WTC11 (cell line): ENCODE results near the gene VPREB3. TPM values are rescaled to one million over a fixed set of nuclear protein-coding genes. Genes with fewer than 3 reads are reported as not detected.
A peak's percentile ranks its signal among the peaks of the same experiment; 100 is the strongest.

Source experiments
- ATAC-seq: fragments of 200-7000 bp; cut with Tn5 transposase; 2 replicates; pipeline ENCODE4 v1.10.0; 2021; ENCODE audit warnings: mild to moderate bottlenecking, moderate library complexity
- CTCF ChIA-PET: fragments of 300-600 bp; sonication (Branson Sonifier 250); formaldehyde crosslinking; loops from one replicate; lab custom pipeline; 2021; ENCODE audit warnings: antibody characterized with exemption; lab: Charles Lee
- POLR2A ChIA-PET: fragments of 350-600 bp; sonication (Branson Sonifier 250); formaldehyde crosslinking; loops from one replicate; lab custom pipeline; 2021; ENCODE audit warnings: antibody characterized with exemption; lab: Charles Lee
- DNase-seq: peaks from one replicate; pipeline ENCODE4 v3.0.0; 2021; ENCODE audit warnings: low spot score
- H3K27ac Mint-ChIP-seq: 2 replicates; pipeline ENCODE4 v1.8.0; 2021; ENCODE audit warnings: mixed read lengths
- H3K27me3 Mint-ChIP-seq: 2 replicates; pipeline ENCODE4 v1.8.0; 2021; ENCODE audit warnings: low read depth, mild to moderate bottlenecking, moderate library complexity, mixed read lengths
- H3K36me3 Mint-ChIP-seq: 2 replicates; pipeline ENCODE4 v1.8.0; 2021; ENCODE audit warnings: mixed read lengths
- H3K4me1 Mint-ChIP-seq: 2 replicates; pipeline ENCODE4 v1.8.0; 2022; ENCODE audit warnings: mixed read lengths
- H3K4me3 Mint-ChIP-seq: 2 replicates; pipeline ENCODE4 v1.8.0; 2021; ENCODE audit warnings: mild to moderate bottlenecking, moderate library complexity, mixed read lengths
- H3K9me3 Mint-ChIP-seq: 2 replicates; pipeline ENCODE4 v1.8.0; 2021; ENCODE audit warnings: mixed read lengths
- ATF3 ChIP-seq: sonication (generic); formaldehyde crosslinking; conservative IDR thresholded peaks from 2 replicates; pipeline ENCODE4 v1.8.1; 2022; ENCODE audit warnings: mild to moderate bottlenecking, missing genetic modification reagents
- CREM ChIP-seq: sonication (generic); formaldehyde crosslinking; IDR thresholded peaks from 2 replicates; pipeline ENCODE4 v1.8.1; 2022; ENCODE audit warnings: mild to moderate bottlenecking, missing genetic modification reagents, moderate library complexity
- EMX1 ChIP-seq: fragments of 250-450 bp; sonication (Bioruptor Pico); IDR thresholded peaks from 2 replicates; pipeline ENCODE4 v1.8.0; 2021; ENCODE audit warnings: mild to moderate bottlenecking
- ESRRA ChIP-seq: sonication (generic); formaldehyde crosslinking; IDR thresholded peaks from 2 replicates; pipeline ENCODE4 v1.8.1; 2022; ENCODE audit warnings: mild to moderate bottlenecking, missing genetic modification reagents, borderline replicate concordance
- FOXJ3 ChIP-seq: sonication (generic); formaldehyde crosslinking; IDR thresholded peaks from 2 replicates; pipeline ENCODE4 v1.9.0; 2021; ENCODE audit warnings: missing genetic modification reagents, mild to moderate bottlenecking, borderline replicate concordance
- FOXP4 ChIP-seq: sonication (generic); formaldehyde crosslinking; IDR thresholded peaks from 2 replicates; pipeline ENCODE4 v1.8.0; 2022; ENCODE audit warnings: mild to moderate bottlenecking, missing genetic modification reagents
- GABPB1 ChIP-seq: sonication (generic); formaldehyde crosslinking; IDR thresholded peaks from 2 replicates; pipeline ENCODE4 v1.8.1; 2023; ENCODE audit warnings: mild to moderate bottlenecking, missing genetic modification reagents
- HMGXB4 ChIP-seq: sonication (generic); formaldehyde crosslinking; IDR thresholded peaks from 2 replicates; pipeline ENCODE4 v1.8.1; 2023; ENCODE audit warnings: mild to moderate bottlenecking, moderate library complexity, missing genetic modification reagents
- JUN ChIP-seq: sonication (generic); formaldehyde crosslinking; IDR thresholded peaks from 2 replicates; pipeline ENCODE4 v1.8.0; 2023; ENCODE audit warnings: mild to moderate bottlenecking, missing genetic modification reagents
- KAT7 ChIP-seq: sonication (generic); formaldehyde crosslinking; IDR thresholded peaks from 2 replicates; pipeline ENCODE4 v1.8.1; 2023; ENCODE audit warnings: missing genetic modification reagents, mild to moderate bottlenecking, borderline replicate concordance
- MYBL2 ChIP-seq: sonication (generic); formaldehyde crosslinking; IDR thresholded peaks from 2 replicates; pipeline ENCODE4 v1.8.1; 2023; ENCODE audit warnings: mild to moderate bottlenecking, moderate library complexity, missing genetic modification reagents
- NFE2L1 ChIP-seq: sonication (generic); formaldehyde crosslinking; IDR thresholded peaks from 2 replicates; pipeline ENCODE4 v1.8.1; 2023; ENCODE audit warnings: missing genetic modification reagents
- NR1H2 ChIP-seq: sonication (generic); formaldehyde crosslinking; IDR thresholded peaks from 2 replicates; pipeline ENCODE4 v1.9.0; 2021; ENCODE audit warnings: mild to moderate bottlenecking, moderate library complexity, missing genetic modification reagents
- NR2C2 ChIP-seq: sonication (generic); formaldehyde crosslinking; IDR thresholded peaks from 2 replicates; pipeline ENCODE4 v1.8.0; 2022; ENCODE audit warnings: mild to moderate bottlenecking, missing genetic modification reagents
- PRRX2 ChIP-seq: fragments of 250-450 bp; sonication (Bioruptor Pico); IDR thresholded peaks from 2 replicates; pipeline ENCODE4 v1.8.0; 2021; ENCODE audit warnings: mild to moderate bottlenecking
- RELA ChIP-seq: sonication (generic); formaldehyde crosslinking; IDR thresholded peaks from 2 replicates; pipeline ENCODE4 v1.8.1; 2022; ENCODE audit warnings: missing genetic modification reagents, mild to moderate bottlenecking, borderline replicate concordance
- SP1 ChIP-seq: sonication (generic); formaldehyde crosslinking; conservative IDR thresholded peaks from 2 replicates; pipeline ENCODE4 v1.8.1; 2022; ENCODE audit warnings: missing genetic modification reagents
- TCF7 ChIP-seq: sonication (generic); formaldehyde crosslinking; IDR thresholded peaks from 2 replicates; pipeline ENCODE4 v1.8.0; 2022; ENCODE audit warnings: mild to moderate bottlenecking, low read depth, missing genetic modification reagents, moderate library complexity
- ZNF219 ChIP-seq: sonication (generic); formaldehyde crosslinking; IDR thresholded peaks from 2 replicates; pipeline ENCODE4 v1.8.0; 2023; ENCODE audit warnings: missing genetic modification reagents, mild to moderate bottlenecking, borderline replicate concordance
- ZNF232 ChIP-seq: sonication (generic); formaldehyde crosslinking; IDR thresholded peaks from 2 replicates; pipeline ENCODE4 v1.8.0; 2022; ENCODE audit warnings: mild to moderate bottlenecking, missing genetic modification reagents
- ZNF512 ChIP-seq: sonication (generic); formaldehyde crosslinking; IDR thresholded peaks from 2 replicates; pipeline ENCODE4 v1.8.1; 2022; ENCODE audit warnings: missing genetic modification reagents, borderline replicate concordance
- total RNA-seq: library from RNA; stranded (reverse); gene quantifications from 3 replicates; pipeline ENCODE4 v1.2.3, GENCODE V29; 2021
- TF ChIP-seq, protein P1 (sequence below): sonication (generic); formaldehyde crosslinking; IDR thresholded peaks from 2 replicates; pipeline ENCODE4 v1.8.1; 2022; ENCODE audit warnings: mild to moderate bottlenecking, moderate library complexity, missing genetic modification reagents
- TF ChIP-seq, protein P2 (sequence below): sonication (generic); formaldehyde crosslinking; IDR thresholded peaks from 2 replicates; pipeline ENCODE4 v1.8.0; 2023; ENCODE audit warnings: missing genetic modification reagents
- TF ChIP-seq, protein P3 (sequence below): fragments of 200-600 bp; IDR thresholded peaks from 2 replicates; pipeline ENCODE4 v1.8.0; 2022; ENCODE audit warnings: antibody characterized with exemption
- TF ChIP-seq, protein P4 (sequence below): sonication (generic); formaldehyde crosslinking; IDR thresholded peaks from 2 replicates; pipeline ENCODE4 v1.8.1; 2022; ENCODE audit warnings: low read depth, mild to moderate bottlenecking, moderate library complexity, missing genetic modification reagents, borderline replicate concordance
- TF ChIP-seq, protein P5 (sequence below): sonication (generic); formaldehyde crosslinking; IDR thresholded peaks from 2 replicates; pipeline ENCODE4 v1.8.0; 2022; ENCODE audit warnings: mild to moderate bottlenecking, missing genetic modification reagents

The VPREB3 gene
- total RNA-seq, 1 experiment from 2014 or later, result 0.81 TPM

- Mint-ChIP-seq H3K36me3 (peaks cover 2% of the 10 kb centered on the region), H3K4me1 (peaks cover 36% of the 10 kb centered on the region), H3K27me3 (peaks cover 16% of the 10 kb centered on the region), H3K4me3 (peak within 1 kb of the TSS; percentile 89), H3K9me3 (no peaks in the 10 kb centered on the region), H3K27ac (no peak within 1 kb of the TSS)
- DNase-seq, result peak; percentile 90
- ChIA-PET CTCF (interaction anchor here (0.6 to 4.0 kb wide), 21 partner anchors 8 to 302 kb away, joined by 3 to 77 read pairs (median 5); partner anchors contain the start of genes MIF, SLC2A11 and ZNF70), POLR2A (interaction anchor here (1.6 kb wide), 1 partner anchor 82 kb away, joined by 3 read pairs; no protein-coding TSS in a partner anchor)
- peak; percentile 41 for ATAC-seq
- TF ChIP-seq, protein P1, sequence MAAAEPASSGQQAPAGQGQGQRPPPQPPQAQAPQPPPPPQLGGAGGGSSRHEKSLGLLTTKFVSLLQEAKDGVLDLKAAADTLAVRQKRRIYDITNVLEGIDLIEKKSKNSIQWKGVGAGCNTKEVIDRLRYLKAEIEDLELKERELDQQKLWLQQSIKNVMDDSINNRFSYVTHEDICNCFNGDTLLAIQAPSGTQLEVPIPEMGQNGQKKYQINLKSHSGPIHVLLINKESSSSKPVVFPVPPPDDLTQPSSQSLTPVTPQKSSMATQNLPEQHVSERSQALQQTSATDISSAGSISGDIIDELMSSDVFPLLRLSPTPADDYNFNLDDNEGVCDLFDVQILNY (CRISPR knock-in tag), result peak; percentile 56; the same call in 1 of the 2 replicates
- TF ChIP-seq EMX1 (CRISPR knock-in tag) (no peak), KAT7 (CRISPR knock-in tag) (peak; percentile 64; the same call in 1 of the 2 replicates), PRRX2 (CRISPR knock-in tag) (no peak), SP1 (CRISPR knock-in tag) (peak; percentile 67), ZNF512 (CRISPR knock-in tag) (no peak), ATF3 (CRISPR knock-in tag) (no peak), GABPB1 (CRISPR knock-in tag) (peak; percentile 49; the same call in 1 of the 2 replicates), JUN (CRISPR knock-in tag) (0 out of 2 replicates have a peak, but pooled peaks have one; percentile 20), CREM (CRISPR knock-in tag) (0 out of 2 replicates have a peak, but pooled peaks have one; percentile 16), RELA (CRISPR knock-in tag) (peak; percentile 59; the same call in 1 of the 2 replicates), FOXP4 (CRISPR knock-in tag) (no peak), HMGXB4 (peak; percentile 74; the same call in 1 of the 2 replicates), NFE2L1 (CRISPR knock-in tag) (no peak), ESRRA (peak; percentile 96), ZNF232 (CRISPR knock-in tag) (no peak), ZNF219 (CRISPR knock-in tag) (0 out of 2 replicates have a peak, but pooled peaks have one; percentile 10), FOXJ3 (CRISPR knock-in tag) (no peak), NR2C2 (no peak), MYBL2 (CRISPR knock-in tag) (peak; percentile 45; the same call in 1 of the 2 replicates), NR1H2 (CRISPR knock-in tag) (no peak), TCF7 (CRISPR knock-in tag) (no peak)
- TF ChIP-seq, protein P2, sequence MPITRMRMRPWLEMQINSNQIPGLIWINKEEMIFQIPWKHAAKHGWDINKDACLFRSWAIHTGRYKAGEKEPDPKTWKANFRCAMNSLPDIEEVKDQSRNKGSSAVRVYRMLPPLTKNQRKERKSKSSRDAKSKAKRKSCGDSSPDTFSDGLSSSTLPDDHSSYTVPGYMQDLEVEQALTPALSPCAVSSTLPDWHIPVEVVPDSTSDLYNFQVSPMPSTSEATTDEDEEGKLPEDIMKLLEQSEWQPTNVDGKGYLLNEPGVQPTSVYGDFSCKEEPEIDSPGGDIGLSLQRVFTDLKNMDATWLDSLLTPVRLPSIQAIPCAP (CRISPR knock-in tag), result peak; percentile 64
- TF ChIP-seq, protein P3, sequence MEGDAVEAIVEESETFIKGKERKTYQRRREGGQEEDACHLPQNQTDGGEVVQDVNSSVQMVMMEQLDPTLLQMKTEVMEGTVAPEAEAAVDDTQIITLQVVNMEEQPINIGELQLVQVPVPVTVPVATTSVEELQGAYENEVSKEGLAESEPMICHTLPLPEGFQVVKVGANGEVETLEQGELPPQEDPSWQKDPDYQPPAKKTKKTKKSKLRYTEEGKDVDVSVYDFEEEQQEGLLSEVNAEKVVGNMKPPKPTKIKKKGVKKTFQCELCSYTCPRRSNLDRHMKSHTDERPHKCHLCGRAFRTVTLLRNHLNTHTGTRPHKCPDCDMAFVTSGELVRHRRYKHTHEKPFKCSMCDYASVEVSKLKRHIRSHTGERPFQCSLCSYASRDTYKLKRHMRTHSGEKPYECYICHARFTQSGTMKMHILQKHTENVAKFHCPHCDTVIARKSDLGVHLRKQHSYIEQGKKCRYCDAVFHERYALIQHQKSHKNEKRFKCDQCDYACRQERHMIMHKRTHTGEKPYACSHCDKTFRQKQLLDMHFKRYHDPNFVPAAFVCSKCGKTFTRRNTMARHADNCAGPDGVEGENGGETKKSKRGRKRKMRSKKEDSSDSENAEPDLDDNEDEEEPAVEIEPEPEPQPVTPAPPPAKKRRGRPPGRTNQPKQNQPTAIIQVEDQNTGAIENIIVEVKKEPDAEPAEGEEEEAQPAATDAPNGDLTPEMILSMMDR, result peak; percentile 81
- TF ChIP-seq, protein P4, sequence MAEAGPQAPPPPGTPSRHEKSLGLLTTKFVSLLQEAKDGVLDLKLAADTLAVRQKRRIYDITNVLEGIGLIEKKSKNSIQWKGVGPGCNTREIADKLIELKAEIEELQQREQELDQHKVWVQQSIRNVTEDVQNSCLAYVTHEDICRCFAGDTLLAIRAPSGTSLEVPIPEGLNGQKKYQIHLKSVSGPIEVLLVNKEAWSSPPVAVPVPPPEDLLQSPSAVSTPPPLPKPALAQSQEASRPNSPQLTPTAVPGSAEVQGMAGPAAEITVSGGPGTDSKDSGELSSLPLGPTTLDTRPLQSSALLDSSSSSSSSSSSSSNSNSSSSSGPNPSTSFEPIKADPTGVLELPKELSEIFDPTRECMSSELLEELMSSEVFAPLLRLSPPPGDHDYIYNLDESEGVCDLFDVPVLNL (CRISPR knock-in tag), result no peak
- TF ChIP-seq, protein P5, sequence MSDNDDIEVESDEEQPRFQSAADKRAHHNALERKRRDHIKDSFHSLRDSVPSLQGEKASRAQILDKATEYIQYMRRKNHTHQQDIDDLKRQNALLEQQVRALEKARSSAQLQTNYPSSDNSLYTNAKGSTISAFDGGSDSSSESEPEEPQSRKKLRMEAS (CRISPR knock-in tag), result peak; percentile 71
Measured at GRCh38 chr22:23767673-23768548, 13.7 kb upstream of the VPREB3 start, which contains the start of gene CHCHD10. TSS of gene CHCHD10 (minus strand) at chr22:23767972. CDS start at chr22:23767874, 98 bp downstream.
